GM19438 (cell line): ENCODE results near the gene PLA2G4B.

Experiments
- ATAC-seq: cut with Tn5 transposase; IDR thresholded peaks from one replicate; pipeline ENCODE4 v1.9.1; 2021; ENCODE audit warnings: low read depth; ENCODE audit not compliant: unreplicated experiment

PLA2G4B gene

DNA sequence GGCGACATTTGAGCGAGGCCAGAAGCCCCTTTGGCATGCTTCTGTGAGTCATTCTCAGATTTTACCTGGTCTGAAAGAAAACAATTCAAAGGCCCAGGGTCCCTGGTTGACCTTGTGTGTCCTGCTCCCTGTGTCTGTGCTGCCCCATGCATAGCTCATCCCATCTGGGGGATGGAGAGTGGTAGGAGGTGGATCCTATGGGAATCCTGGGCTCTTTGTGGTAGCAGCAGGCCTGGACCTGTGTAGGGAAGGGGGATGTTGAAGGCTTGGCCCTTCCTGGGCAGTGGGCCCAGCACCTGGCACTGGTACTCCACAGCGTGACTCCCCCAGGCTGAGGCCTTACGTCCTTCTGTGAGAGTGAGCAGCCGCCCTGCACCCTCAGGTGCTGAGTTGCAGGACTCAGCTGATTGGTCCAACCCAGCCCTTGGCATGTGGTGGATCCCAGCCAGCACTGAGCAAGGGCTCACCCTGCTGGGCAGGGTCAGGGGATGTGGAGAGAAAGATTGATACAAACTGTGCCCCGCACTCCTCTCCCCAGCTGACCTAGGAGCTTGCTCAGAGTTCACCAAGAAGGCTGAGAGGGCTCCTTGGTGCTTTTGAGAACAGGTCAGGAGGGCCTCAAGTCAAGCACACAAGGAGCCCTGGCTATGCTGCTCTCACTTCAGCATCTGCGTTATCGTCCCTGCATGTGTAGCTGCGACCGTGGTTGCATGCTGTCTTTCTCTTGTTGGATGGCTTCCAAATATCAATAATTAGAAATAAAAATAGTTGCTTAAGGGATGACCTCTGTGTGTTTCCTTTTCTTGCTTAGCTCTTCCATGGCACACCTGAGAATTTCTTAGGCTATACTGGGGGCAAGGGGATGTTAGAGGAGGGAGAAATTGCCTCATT is 32.1 kb upstream of the PLA2G4B start:
- no peak for ATAC-seq

DNA sequence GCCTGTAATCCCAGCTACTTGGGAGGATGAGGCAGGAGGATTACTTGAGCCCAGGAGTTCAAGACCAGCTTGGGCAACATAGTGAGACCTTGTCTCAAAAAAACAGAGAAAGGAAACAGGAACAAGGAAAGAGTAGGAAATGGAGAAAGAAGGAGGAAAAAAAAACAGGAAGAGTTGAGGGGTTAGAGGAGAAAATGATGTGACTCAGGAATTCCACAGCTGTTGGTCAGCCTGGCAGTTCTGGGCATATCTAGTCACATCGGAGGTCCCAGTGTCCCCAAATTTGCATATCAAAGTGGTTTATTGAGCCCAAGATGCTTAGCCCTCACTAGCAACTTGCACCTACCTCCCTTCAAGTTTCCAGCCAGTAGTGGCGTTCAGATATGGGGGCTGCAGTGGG is 29.5 kb upstream of the PLA2G4B start:
- no peak for ATAC-seq

DNA sequence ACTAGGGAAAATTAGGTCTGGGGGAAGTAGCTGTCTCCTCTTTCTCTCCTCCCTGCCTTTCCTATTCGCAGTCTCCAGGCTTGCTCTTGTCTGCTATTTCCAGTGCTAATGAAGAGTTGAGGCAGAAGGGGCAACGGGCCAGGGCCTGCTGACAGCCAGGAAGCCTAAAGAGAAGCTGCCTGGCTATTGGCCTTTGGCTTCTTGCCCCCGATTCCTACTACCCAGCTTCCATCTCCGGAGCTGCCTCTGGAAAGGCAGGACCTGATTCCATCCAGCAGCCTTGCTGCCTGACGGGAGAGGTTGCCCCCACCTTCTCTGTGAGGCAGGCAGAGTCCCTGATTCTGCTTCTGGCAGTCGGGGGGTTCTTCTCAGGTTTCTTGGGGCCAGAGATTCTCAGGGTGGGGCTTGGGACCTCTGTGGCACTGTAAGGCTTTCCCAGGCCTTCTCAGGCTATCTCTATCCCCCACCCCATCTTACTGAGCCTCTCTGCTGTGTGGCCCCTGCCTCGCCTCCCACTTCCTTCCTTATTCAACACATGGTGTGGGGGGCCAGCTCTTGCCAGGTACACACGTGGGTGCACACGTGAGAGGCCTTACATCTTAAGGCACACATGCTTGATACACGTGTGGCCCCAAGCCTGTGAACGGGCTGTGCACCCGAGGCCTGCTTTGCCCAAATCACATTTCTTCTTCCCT is 29.0 kb upstream of the PLA2G4B start:
- ATAC-seq, result no peak

DNA sequence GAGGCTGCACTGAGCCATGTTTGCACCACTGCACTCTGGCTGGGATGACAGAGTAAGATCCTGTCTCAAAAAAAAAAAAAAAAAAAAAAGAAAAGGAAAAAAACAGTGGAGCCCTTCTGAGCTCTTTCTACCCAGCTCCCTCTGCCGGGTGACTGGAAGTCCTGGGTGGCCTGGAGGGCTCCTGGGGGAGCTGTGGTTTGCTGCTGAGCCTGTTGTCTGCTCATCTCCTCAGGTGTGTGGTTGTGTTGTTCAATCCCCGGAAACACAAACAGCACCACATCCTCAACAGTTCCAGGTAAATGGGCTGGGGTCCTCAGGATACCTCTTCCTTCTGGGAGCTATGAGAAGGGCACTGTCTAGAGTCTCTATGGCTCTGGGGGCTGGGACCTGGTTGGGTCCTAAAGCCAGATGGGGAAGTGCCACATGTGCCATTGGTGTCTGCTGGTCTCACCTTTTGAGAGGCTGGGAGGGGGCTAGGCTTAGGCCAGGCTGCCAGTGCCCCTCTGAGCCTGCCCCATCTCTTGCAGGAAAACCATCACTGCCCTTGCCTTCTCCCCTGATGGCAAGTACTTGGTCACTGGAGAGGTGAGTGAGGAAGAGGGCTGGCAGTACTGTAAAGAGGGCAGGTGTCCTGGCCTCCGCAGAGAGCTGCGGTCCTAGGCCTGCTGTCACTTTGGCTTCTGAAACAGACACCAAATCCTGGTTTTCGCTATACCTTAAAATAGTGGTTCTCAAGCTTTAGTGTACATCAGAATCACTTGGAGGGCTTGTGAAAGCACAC is 27.8 kb upstream of the PLA2G4B start:
- ATAC-seq, result no peak

DNA sequence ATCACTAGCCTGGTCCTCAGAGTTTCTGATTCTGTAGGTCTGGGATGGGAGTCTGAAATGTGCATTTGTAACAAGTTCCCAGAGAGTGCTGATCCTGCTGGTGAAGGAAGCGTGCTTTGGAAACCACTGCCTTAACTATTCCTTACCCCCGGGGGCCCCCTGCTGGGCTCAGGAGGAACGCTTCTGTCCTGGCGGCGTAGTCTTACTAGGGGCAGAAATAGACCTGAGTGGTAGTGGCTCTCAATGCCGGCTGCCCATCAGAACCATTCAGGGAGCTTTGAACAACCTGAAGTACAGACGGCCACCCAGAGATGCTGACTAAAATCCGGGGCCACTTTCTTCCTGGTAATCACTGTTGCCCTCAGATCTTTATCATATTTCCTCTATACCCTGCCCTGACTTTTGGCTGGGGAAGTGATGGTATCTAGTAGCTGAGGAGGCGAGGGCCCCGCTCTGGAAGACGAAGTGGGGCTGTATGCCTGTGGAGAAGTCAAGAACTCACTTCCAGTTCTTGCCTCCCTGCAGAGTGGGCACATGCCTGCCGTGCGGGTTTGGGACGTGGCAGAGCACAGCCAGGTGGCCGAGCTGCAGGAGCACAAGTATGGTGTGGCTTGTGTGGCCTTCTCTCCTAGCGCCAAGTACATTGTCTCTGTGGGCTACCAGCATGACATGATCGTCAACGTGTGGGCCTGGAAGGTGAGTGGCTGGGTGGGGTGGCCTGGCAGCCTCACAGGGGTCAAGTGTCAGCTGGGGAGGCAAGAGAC is 27.0 kb upstream of the PLA2G4B start:
- no peak for ATAC-seq

DNA sequence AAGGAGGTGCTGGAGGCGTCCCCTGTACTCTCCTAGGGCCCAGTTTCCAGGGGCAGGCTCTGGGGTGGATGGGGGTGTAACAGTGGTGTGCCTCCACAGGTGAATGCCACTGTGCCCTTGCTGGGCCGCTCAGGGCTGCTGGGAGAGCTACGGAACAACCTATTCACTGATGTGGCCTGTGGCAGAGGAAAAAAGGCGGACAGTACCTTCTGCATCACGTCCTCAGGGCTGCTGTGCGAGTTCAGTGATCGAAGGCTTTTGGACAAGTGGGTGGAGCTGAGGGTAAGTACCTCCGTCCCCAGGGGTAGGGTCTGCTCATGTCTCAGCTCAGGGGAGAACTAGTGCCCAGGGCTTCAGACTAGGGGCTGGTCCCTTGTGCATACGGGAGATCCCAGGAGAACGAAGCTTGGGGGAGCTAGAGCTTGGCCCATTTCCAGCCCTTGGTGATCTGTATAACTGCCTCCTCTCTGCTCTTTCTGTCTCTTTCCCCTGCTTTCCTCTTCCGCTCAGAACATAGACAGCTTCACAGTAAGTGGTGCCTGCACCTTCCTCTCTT is 25.7 kb upstream of the PLA2G4B start:
- ATAC-seq, result no peak

DNA sequence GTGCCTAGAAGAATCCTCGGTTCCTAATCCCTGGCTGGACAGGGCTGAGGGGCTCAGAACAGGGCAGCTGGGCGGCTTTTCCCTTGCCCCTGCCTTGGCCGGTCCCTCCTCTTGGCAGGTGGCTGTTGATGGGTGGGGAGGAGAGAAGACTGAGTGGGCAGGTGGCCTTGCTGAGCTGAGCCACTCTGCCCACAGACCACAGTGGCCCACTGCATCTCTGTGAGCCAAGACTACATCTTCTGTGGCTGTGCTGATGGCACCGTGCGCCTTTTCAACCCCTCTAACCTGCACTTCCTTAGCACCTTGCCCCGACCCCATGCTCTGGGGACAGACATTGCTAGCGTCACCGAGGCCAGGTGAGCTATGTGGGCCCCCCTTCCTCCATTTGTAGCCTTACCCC is 25.2 kb upstream of the PLA2G4B start:
- ATAC-seq, result no peak

DNA sequence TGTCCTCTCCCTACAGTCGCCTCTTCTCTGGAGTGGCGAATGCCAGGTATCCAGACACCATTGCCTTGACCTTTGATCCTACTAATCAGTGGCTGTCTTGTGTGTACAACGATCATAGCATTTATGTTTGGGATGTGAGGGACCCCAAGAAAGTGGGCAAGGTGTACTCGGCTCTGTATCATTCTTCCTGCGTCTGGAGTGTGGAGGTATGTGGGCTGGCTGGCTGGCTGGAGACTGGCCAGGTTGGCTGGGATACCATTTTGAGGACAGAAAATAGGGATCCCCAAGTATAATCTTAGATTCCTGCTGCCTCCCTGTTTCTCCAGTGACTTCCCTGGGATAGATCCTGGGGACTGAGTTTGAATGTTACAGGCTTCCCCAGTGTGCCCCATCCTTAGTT is 24.1 kb upstream of the PLA2G4B start:
- ATAC-seq, result no peak

DNA sequence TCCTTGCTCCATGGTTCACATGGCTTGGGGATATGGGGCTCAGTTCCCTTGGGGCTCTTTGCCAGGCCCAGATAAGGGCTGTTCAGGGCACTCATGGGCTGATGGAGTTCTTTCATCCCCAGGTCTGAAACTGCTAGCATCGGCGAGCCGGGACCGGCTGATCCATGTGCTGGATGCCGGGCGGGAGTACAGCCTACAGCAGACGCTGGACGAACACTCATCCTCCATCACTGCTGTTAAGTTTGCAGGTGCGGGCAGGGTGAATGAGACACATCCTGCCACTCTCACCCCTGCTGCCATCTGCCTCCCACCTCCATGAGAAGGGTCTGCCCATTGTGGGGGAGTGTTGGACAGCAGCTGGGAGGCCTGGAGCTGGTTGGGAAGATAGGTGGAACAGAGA is 21.9 kb upstream of the PLA2G4B start:
- no peak for ATAC-seq

DNA sequence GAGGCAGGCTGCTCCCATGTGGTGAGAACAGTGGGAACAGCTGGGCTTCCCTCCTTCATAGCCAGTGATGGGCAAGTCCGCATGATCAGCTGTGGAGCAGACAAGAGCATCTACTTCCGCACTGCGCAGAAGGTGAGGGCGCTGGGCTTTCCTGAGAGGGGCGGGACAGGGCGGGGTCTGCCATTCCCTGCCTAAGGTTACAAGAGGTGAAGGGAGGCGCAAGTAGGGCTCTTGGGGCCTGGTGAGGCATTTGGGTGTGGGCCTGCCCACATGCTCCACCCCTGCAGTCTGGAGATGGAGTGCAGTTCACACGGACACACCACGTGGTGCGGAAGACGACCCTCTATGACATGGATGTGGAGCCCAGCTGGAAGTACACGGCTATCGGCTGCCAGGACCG is 21.3 kb upstream of the PLA2G4B start:
- ATAC-seq, result no peak

DNA sequence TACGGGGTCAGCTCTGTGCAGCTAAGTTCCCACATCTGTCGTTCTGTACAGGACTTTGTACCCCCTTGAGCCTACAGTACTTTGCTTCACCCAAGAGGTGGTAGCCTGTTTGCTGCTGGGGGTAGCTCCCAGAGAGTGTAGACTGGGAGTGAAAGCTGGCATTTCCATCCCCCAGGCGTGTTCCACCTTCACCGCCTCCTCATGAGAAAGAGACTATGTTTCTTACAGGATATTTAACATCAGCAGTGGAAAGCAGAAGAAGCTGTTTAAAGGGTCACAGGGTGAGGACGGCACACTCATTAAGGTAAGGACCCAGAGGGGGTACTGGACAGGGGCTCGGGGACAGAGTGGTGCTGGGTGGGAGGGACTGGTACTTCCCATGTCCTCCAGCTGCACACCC is 20.9 kb upstream of the PLA2G4B start:
- ATAC-seq, result no peak

DNA sequence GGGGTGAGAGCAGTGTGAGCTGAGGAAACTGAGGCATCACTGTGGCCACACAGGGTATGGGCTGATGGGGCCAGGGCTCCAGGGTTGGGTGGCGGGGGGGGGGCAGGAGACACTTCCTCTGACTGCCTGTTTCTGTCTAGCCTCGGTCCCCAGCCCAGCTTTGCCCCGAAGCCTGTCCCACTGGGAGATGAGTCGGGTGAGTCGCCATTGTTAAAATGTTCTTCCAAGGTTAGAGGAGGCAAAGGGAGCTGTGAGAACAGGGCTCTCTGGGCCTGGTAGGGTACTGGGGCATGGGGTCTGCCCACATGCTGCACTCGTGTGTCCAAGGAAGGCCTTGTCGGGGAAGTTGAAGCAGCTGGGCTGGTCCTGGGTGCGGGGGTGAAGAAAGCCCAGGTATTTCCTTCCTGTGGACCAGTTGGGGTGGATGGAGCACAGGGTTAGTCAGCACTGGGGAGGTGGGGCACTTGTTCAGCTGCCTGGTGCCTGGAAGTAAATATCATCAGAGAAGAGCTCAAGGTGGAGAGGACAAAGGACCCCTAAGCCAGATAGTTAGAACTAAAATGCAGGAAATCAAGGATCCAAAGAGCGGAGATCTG is 19.1 kb upstream of the PLA2G4B start:
- ATAC-seq, result no peak

DNA sequence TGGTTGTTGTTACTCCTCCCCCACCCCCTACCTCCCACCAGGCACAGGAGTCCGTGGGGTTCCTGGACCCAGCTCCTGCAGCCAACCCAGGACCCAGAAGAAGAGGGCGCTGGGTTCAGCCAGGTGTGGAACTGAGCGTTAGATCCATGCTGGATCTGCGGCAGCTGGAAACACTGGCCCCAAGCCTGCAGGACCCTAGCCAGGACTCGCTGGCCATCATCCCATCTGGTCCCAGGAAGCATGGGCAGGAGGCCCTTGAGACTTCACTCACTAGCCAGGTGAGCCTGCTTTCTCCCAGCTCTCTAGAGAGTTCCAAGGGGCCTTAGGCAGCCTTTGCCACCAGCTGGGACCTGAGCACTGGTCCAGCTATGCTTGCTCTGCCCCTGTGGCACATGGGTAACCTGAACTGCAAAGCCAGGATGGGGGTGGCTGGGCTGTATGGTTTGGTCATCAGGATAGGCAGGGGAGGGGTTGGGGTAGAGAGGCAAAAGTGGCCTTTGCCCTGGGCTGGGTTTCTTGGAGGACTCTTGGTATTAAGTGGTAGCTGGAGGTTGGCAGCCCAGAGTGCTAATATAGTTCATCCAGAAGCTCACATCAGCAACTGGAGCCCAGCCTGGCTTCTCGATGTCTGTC is 17.7 kb upstream of the PLA2G4B start:
- ATAC-seq, result no peak

DNA sequence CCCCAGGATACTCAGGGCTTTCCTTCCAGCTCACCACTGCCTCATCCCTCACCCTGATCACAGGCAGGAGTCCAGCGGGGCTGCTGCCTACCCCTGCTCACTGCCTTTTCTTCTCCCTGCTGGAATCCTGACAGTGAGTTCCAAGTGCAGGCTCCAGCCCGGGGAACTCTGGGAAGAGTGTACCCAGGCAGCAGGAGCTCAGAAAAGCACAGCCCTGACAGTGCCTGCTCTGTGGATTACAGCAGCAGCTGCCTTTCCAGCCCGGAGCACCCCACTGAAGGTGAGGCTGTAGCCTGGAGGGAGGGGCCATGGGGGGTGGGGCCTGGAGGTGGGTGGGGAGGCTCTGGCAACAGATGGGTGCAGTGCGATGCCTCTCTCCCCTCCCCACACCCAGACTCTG is 16.8 kb upstream of the PLA2G4B start:
- no peak for ATAC-seq

DNA sequence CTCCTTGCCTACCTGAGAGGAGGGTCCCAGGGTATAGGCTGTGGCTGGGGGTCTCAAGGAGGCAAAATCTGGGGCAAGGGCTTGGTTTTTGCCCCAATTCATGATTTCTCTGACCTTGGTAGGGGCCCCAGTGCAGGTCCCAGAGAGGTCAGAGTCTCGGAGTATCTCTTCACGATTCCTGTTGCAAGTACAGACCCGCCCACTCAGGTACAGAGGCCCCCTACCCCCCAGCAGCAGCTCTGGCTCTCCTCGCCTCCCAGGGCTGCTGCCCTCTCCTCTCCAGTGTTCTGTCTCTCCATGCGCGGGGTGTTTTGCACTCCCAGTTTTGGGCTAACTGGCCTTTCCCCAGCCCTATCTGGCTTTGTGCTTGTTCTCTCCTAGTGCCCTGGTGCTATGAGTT is 16.2 kb upstream of the PLA2G4B start:
- no peak for ATAC-seq

DNA sequence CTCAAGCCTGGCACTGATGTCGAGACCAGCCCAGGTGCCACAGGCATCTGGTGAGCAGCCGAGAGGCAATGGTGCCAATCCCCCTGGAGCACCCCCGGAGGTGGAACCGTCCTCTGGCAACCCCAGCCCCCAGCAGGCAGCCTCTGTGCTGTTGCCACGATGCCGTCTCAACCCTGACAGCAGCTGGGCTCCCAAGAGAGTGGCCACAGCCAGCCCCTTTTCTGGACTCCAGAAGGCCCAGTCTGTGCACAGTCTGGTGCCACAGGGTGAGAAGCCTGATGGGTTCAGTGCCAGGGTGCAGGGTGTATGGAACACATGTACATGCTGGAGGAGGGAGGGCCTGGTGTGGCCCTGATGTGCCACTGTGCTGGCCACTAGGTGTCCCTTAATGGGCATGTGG is 15.7 kb upstream of the PLA2G4B start:
- no peak for ATAC-seq

DNA sequence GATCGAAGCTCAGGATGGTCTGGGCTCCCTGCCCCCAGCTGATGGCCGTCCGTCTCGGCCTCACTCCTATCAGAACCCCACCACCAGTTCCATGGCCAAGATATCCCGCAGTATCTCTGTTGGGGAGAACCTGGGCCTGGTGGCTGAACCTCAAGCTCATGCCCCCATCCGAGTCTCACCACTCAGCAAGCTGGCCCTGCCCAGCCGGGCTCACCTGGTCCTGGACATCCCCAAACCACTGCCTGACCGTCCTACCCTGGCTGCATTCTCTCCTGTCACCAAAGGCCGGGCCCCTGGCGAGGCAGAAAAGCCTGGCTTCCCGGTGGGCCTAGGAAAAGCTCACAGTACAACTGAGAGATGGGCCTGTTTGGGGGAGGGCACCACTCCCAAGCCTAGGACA is 15.1 kb upstream of the PLA2G4B start:
- no peak for ATAC-seq

DNA sequence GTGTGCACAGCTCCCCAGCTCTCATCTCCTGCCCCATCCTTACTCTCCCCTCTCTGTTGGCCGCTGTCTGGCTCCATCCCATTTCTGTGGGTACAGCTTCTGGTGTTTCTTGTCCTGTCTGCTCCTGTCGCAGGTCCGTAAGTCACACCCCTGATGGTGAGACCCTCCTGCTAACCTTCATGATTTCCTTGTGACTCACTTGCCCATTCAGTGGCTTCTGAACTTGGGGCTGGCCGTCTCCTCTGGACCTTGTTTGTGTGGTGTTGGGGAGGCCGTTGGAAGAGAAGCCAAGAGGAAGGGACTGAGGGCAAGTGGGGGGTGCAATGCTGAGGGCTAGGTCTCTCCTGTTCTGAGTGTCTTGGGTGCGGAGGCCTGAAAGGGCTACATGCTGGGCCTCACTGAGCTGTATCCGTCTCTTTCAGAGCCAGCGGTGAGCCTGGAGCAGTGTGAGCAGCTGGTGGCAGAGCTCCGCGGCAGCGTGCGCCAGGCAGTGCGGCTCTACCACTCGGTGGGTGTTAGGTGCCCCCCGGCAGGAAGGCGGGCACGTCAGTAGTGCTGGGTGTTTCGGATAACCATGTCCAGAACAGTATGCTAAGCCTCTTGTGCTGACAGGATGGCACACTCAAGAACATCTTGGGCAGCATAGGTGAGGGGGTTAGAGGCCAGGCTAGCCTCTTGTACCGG is 14.4 kb upstream of the PLA2G4B start:
- no peak for ATAC-seq

DNA sequence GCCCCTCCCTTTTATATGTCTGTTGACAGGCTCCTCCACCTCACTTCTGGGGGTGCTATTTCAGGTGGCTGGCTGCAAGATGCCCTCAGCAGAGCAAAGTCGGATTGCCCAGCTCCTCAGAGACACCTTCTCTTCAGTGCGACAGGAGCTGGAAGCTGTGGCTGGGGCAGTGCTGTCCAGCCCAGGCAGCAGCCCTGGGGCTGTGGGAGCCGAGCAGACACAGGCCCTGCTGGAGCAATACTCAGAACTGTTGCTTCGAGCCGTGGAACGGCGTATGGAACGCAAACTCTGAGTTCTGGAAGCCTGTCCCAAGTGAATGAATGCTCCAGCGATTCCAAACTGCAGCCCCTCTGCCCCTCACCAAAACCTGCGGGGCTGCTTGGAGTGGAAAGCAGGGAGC is 13.5 kb upstream of the PLA2G4B start:
- ATAC-seq, result no peak
